RCC 7860 (cell line): ENCODE measurements around the gene C1orf21.

Source experiments
- DNase-seq: peaks from one replicate; pipeline ENCODE4 v3.0.0-alpha.2; 2015; ENCODE audit warnings: low spot score
- FAIRE-seq: peaks from 2 replicates; lab custom pipeline; 2012; peaks lifted over from hg19 to GRCh38; lab: Jason Lieb, UNC

Gene C1orf21

DNA sequence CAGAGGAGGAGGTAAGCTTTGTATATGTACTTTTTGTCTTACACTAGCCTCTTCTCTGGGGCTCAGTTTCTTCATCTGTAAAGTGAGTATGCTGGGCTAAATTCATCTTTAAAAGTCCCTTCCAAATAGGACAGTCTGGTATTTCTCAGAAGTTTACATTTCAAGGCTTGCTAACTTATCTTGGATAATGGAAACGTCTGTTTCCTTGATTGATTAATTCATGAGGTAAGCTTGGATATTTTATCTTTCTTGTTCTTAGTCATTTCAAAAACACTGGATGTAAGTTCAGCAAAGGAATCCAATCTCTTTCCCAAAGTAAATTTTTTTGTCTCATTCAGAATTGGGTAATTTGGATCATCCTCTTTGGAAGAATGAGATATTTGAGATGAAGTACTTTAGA, 256.8 kb downstream of the C1orf21 start:
- DNase-seq (no peak), FAIRE-seq (no peak)

DNA sequence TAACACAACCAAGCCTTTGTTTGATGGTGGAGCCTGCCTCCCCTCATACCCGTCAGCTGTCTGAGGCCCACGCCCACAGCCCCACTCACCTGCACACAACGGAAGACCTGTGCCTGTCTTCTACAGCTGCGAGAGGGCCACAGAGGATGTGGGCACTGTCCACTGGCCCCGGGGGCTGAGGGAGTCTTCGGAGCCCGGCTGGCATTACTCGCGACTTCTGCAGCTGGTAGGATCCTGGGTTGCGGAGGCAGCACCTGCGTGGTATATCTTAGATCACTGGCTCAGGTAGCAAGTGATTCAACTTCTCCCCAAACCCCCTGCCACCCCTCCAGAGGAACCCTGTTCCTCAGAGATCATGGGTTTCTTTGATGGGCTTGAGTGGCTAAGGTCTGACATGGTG, 257.9 kb downstream of the C1orf21 start:
- DNase-seq: no peak
- no peak for FAIRE-seq

DNA sequence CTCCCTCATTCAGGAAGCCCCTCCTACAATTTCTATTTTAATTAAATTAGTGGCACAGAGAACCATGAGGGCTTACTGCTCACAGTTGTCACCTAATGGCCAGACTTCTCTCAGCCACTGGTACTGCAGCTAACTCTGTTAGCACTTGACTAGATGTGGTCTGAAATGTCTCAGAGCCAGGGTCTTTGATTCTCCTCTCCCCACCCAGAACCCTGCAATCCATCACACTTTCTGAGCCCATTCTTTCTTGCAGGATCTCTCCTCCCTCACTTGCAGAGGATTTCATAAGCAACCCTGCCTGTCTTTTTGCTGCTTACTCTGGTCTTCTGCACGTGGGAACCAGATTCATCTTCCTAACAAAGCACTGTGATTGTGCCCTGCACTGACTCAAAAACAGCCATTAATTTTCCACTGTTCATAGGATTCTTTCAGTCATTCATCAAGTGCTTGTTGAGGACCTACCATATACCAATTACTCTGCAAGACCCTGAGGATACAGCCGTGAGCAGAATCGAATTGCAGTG, 259.4 kb downstream of the C1orf21 start:
- DNase-seq: no peak
- no peak for FAIRE-seq

DNA sequence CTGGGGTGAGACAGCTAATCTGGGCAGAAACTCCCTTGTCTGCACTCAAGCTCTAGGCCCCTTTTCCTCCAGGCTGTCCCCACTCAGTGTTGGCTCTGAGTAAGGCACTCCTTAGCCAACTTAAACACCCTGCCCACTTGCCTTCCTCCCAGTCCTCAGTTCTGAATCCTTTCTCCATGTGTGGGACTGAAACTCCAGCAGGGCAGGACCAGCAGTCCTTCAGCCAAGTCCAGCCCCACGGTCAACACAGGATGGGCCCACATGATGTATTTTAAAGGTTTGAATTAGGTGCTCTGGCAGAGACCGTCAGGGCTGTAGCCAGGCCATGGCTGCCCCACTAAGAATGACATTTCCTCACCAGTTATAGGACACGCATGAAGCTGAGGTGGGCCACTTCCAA, 260.0 kb downstream of the C1orf21 start:
- DNase-seq (no peak), FAIRE-seq (no peak)

DNA sequence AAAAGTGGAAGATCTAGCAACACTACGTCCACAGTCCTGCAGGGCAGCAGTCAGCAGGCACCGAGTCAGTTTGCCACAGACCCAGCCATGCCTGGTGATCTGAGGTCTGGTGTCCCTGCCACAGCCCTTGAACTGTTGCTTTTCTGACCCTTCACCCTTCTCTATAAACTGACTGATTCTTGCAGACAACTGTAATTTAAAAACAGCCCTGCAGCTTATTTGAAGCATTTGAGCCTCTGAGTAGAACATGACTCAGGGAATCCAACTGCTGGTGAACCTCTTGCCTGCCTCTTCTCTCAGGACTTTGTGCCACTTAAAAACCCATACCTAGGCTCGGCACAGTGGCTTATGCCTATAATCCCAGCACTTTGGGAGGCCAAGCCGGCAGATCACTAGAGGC, 260.6 kb downstream of the C1orf21 start:
- FAIRE-seq (no peak), DNase-seq (no peak)

DNA sequence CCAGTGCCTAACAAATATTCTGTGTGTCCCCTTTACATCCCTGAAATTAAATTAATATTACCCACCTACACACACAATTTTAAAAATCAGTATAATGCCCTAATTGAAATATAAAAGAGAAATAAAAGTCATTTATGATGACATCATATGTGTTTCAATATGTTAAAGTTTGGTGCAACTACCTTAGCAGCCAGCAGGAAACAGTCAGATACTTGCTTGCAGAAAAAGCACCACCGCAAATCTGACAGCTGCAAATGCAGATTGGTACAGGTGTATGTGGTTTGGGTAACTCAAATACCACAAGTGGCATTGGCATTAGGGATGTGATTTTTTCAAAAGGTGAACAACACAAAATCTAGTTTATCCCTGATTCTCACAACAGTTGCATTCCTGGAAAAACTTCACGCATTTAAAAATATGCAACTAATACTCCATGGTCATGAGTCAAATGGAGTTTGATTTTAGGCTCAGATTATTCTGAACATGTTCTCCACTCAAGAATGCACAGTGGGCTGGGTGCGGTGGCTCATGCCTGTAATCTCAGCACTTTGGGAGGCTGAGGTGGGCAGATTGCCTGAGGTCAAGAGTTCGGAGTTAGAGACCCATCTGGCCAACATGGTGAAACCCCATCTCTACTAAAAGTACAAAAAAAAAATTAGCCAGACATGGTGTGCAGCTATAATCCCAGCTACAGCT, 261.5 kb downstream of the C1orf21 start:
- DNase-seq: no peak
- FAIRE-seq: no peak

DNA sequence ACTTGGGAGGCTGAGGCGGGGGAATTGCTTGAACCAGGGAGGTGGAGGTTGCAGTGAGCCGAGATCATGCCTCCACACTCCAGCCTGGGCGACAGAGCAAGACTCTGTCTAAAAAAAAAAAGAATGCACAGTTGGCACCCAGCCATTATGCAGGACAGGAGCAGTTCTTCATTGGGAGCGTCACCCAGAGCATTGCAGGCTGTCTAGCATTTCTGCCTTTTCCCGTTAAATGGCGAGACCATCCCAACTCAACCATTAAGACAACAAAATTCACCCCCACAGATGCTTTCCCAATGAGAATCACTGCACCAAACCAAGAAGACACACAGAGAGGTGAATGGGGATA, 262.0 kb downstream of the C1orf21 start:
- FAIRE-seq (no peak), DNase-seq (no peak)

DNA sequence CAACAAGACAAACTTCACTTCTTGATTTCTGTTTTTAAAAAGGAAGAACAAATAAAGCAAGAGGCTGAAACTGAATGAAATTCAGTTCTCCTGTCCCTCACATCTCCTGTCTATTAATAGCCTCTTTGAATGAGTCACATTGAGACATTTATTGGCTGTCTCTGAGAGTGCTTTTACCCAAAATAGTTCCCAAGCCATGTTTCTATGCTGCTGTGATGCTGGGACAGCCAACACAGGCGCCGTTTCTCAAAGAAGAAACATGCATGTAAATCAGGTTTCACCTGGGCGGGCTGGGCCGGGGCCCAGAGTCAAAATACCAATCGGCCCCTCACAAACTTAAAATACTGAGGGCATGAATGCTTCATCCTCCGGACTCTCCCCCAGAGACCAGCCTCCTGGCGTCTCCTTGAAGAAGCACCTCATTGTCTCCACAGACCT, 262.6 kb downstream of the C1orf21 start:
- FAIRE-seq (no peak), DNase-seq (no peak)

DNA sequence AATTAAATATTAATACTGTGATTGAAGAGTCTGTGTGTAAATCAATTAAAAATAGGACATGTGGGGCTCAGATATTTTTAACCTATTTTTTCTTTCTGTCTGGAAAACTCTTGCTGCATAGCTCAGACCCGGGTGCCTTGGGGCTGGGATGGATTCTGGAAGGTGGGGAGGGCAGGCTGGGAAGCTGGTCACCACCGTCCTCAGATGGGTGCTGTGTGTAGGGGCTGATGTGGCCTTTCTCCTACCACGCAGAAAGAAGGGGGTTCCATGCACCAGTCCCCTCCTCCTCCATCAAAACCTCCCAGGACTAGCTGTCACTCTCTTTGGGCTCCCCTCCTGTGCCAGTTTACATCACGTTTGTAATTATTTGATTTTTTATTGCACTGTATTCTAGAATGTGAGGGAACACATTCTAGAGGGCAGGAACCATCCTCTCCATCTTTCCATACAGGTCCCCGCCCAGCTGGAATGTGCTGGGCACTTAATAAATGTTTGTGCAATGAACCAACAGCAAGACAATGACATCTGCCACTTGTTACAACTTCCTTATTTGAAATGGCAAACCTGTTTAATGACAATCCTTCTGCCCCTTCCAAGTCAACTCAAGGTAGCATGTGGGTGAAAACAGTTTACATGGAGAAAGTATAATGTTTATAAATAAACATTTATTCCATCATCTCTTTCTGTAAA, 263.5 kb downstream of the C1orf21 start:
- DNase-seq: no peak

DNA sequence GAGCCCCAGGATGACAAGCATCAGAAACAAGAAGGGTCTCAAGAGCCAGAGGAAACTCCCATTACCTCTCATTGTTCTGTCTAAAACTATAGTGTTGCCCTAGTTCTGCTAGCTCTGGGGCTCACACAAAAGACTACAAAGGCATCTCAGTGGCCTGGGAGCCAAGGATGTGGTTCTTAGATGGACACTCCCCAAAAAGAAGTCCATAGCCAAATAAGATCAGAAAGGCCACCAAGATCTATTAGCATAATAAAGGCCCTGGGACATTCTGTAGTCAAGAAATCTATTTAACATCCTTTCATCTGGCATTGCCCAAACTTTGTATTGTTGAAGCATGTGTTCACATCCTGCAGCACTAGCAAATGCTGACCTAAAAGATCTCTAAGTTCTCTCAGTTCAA, 268.4 kb downstream of the C1orf21 start:
- FAIRE-seq (no peak), DNase-seq (no peak)

More for the DNA sequence above, 263.5 kb downstream of the C1orf21 start:
- FAIRE-seq: no peak

DNA sequence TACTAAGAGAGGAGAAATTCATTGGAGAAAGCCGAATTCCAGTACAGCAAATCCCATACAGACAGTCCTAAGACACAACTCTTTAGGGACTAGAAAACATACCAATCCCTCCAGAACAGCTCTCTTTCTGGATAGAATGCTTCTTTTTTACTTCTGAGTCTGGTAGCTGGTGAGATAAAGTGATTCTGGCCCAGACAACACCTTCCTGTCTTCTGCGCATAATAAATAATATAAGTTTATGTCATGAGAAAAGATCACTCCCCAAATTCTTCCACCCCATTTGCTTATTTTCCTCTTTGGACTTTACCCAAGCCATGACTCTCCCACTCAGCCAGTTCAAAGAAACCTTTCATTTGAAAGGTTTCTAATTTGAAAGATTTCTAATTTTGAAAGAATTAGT, 269.4 kb downstream of the C1orf21 start:
- FAIRE-seq (no peak), DNase-seq (no peak)

DNA sequence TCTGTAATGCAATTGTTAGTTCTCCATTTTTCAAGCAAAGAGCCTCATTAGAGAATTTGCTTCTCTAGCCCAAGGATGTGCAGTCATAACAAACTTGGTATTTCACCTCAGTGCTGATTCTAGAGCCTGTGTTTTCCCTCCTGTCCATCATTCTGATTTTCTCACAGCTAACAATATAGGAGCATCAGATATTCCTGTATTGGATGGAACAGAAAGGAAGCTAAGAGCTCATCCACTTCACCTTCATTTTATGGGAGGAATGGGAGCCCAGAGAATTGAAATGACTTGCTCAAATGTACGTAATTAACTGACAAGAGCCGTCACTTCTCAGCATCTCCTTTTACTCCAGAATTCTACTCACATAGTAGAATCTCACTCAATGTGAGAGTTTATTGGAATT, 271.2 kb downstream of the C1orf21 start:
- FAIRE-seq (no peak), DNase-seq (no peak)

DNA sequence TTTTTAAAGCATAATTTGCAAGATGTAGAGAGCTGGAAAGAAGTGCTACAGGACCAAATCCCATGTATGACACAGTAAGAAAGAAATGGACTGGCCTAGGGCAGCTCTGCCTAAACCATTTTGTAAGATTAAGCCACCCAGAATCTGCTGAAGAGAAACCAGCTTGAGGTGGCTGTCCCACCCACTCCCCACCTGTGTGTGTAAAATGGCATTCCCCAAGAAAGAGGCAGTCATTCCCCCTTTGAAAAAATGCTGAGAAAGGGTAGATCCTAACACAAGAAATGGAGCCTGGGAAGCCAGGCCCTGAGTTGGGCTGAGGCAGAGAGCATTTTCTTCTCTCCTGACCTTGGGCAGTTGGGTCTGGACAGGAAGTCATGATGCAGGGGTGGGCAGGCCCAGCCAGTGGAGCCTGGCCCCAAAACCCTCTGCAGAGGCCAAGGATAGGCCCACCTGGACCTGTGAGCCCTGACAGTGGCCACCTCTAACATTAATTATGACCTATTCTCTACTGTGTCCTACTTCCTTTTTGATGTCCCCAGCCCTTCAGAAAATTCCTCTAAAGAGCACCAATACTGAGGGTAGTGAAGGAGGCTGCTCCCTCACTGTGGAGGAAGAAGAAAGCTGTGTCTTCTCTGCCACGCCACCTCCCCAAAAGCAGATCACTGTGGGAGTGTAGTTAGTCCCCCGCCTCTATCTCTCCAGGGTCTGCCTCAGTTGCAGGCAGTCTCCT, 273.8 kb downstream of the C1orf21 start:
- no peak for DNase-seq
- FAIRE-seq: no peak

DNA sequence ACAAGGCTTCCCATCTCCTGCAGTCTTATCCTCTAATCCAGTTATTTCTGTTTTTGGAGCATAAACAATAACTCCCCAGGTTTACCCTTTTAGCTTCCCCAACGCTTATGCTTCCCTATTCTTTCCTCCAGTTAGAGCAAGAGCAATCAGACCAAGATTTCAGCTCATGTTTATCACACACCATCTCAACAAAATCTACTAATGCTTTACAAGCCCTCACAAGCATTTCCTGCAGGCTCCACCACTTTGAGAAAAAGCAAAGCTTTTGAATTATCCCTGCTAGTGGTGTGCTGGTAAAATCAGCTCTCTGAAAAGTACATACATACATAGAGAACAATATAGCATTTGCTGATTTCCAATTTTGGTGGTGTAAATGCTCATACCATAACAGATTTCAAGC, 275.0 kb downstream of the C1orf21 start:
- FAIRE-seq (no peak), DNase-seq (no peak)

DNA sequence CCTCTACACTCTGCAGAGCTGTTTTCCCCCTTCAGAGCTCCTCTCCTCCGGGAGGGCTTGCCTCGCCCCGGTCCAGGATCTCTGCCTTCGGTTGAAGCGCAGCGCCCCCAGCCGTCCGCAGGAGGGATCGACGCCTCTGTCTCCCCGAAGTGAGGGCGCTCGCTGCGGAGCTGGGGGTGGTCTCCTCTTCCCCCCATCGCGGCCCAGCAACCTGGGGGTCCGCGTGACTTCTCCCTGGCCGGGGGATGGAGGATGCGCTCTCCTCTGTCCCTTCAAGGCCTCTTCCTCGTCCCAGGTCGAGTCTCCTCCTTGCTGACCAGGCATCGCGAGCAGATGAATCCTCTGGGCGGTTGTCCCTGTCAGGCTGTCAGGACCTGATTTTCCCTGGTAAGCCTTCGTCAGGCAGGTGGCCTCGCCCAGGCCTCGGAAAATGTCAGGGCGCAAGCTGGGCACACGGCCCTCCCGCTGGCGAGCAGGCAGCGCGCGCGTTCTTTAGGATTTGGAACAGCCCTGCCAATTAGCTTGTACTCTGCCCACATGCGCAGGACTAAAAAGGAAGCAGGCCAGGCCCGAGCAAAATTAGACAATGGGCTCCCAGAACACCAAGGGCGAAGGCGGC, 277.3 kb downstream of the C1orf21 start:
- FAIRE-seq: no peak
- no peak for DNase-seq

DNA sequence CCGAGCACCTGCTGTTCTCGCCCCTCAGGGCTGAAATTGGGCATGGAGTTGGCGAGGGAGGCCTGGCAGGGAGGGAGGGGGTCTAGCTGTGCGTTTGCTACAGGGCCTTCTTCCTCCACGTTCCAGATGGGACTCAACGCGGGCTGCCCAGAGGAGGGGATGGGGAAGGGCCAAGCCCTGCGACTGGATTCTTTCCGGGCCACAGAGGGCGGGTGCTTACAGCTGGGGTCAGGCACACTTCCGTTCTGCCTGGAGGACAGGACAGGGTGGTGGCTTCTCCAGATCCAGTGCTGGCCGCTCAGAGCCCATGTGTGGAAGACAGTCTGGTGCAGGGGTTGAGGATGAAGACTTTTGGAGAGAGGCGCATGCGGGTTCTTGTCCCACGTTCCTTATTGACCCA, 277.8 kb downstream of the C1orf21 start:
- DNase-seq (no peak), FAIRE-seq (no peak)

DNA sequence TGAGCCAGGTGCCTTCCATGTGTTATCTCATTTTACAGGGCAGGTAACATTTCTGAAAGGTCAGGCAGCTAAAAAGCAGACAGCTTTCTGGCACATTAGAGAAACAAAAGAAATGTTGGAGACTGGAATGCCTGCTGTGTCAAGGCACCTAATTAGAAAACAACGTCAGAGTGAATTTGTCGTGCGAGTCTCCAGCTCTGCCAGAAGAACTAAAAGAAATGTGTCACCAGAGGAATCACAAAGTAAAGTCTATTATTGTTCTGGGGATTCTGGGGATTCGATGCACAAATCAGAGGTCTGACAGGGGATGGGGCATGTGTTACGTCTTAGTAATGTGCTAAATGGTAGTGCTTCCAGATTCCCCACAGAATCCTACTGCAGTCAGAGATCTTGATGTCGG, 278.5 kb downstream of the C1orf21 start:
- FAIRE-seq: no peak
- DNase-seq: no peak

DNA sequence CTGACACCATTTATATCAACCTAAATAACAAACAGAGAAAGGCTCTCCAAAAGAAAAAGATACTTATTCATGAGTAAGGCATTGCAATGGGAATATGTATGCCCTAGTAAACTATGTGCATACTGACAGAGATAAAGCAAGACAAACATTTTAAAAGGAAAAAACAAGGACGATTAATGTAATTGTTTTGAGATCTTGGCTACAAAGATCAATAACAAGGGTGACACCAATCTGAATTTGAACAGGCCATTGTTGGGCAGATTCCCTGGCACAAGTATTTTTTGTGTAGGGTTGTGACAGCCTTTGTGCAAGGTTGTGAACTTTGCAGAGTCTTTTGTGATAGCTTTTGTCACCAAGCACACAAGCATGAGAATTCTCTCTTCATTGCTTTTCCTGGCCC, 282.6 kb downstream of the C1orf21 start:
- DNase-seq (no peak), FAIRE-seq (no peak)

DNA sequence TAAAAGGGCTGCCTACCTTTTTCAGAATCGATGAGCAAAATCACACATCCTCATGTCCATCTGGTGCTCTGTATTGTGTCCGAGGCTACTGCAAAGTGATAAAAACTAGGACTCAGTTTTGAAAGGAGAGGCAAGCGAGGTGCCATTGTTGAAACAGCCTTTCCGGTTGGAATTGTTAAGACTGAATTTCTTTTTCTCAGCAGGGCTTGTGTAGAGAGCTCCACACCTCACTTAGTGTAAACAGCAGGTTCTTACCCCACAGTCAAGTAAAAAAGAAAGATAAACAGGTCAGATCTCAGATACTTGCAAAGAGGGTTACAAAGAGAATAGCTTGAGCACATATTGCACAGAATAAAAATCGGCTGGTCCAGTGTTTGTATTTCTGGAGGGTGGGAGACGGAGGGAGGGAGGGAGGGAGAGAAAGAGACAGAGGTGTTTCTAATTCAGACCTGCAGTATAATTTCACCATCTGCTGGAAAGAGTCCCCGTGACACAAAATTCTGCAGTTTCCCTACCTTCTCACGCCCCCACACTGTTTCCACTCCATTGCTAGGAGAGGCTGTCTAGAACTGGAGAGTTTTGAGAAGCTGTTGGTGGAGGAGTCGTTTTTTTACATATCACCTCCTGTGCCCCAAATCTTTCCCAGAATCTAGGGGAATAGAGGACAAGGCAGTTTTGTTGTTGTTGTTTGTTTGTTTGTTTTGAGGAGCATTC, 285.3 kb downstream of the C1orf21 start:
- DNase-seq: no peak
- no peak for FAIRE-seq

DNA sequence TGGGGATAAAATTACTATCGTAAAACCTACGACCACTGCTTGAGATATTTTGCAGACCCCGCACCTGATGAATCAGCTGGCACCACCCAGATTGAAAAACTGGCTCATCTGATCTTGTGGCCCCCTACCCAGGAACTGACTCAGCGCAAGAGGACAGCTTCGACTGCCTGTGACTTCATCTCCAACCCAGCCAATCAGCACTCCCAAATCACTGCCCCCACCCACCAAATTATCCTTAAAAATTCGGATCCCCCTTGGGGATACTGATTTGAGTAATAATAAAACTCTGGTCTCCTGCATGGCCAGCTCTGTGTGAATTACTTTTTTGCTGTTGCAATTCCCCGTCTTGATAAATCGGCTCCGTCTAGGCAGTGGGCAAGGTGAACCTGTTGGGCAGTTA, 286.5 kb downstream of the C1orf21 start:
- FAIRE-seq (no peak), DNase-seq (no peak)

DNA sequence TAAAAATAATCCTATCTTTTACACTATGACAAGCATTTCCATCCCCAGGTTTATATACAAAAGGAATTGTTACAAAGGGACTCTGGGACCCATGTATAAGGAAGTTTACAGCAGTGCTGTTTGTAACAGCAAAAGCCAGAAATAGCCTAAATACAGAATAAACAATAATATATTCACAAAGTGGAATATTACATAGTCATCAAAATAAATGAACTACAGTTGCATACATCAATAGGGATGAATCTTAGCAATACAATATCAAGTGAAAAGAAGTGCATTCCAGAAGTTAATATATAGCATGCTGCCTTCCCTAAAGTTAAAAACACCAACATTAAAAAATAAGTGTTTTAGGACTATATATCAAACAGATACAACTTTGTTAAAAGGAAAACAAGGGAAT, 290.5 kb downstream of the C1orf21 start:
- no peak for FAIRE-seq
- DNase-seq: no peak
